Urinary bladder (tissue), 4 donors: Measurements from ENCODE around the gene OR4K17. TPM values are rescaled to one million over a fixed set of nuclear protein-coding genes. Genes with fewer than 3 reads are reported as not detected.
"Not testable (repeated sequence)": the region's sequence is repeated elsewhere in the genome, so short reads cannot be mapped to it uniquely, and the experiment has no call there.

ENCODE experiments used
- DNase-seq: peaks from one replicate; pipeline ENCODE4 v3.0.0-alpha.2; 2015; ENCODE audit errors: extremely low spot score
- H3K27ac ChIP-seq: one replicate; pipeline ENCODE4 v1.5.1; 2013; ENCODE audit warnings: low read depth, mild to moderate bottlenecking, moderate library complexity
- H3K36me3 ChIP-seq: one replicate; pipeline ENCODE4 v1.6.1; 2013; ENCODE audit warnings: mild to moderate bottlenecking, moderate library complexity; ENCODE audit not compliant: insufficient read depth
- H3K4me1 ChIP-seq: one replicate; pipeline ENCODE4 v1.6.1; 2013; ENCODE audit warnings: mild to moderate bottlenecking, moderate library complexity; ENCODE audit not compliant: insufficient read depth
- H3K4me3 ChIP-seq: one replicate; pipeline ENCODE4 v1.5.1; 2013; ENCODE audit warnings: low read depth, low read length
- WGBS: extraction: QIAGEN DNeasy Blood & Tissue Kit; methylation state at CpG from one replicate; pipeline ENCODE4 v1.1.7; 2013; 5-methylcytosine and 5-hydroxymethylcytosine counted together
- polyA plus RNA-seq: library from polyadenylated mRNA; stranded (reverse); fragments of 200-250 nt; gene quantifications from one replicate; pipeline ENCODE4 v1.2.3, GENCODE V29; 2013
- total RNA-seq: library from RNA; depleted of rRNA; stranded (reverse); fragments of >200 nt; gene quantifications from one replicate; pipeline ENCODE4 v1.2.3, GENCODE V29; 2014
- donor health status: healthy with polysubstance abuse.
- donor health status: healthy.

Gene OR4K17
- total RNA-seq (not detected), polyA plus RNA-seq (not detected)

DNA sequence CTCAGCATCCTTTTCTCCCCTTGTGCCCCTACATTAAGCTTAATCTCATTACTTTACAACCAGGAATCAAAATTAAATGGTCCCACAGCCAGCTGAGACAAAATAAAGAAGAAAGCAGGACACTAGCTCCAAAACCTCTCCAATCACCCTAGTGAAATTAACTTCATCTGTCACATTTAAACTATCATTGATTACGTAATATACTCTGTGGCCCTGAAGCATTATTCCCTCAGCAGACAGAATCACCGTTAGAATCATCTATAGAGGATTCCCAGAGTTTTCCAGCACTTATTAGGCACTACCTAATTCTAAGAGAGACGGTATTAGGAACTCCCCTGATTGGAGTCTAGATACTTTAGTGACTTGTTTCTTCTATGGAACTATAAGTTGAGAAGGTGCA is at the start of gene OR4K17:
Gene OR4K17 (plus strand): TSS at position 302 of the 400 bp plus-strand sequence. CDS start 6,761 bp downstream, outside the sequence.
- no peak within 1 kb of the TSS for H3K27ac ChIP-seq

DNA sequence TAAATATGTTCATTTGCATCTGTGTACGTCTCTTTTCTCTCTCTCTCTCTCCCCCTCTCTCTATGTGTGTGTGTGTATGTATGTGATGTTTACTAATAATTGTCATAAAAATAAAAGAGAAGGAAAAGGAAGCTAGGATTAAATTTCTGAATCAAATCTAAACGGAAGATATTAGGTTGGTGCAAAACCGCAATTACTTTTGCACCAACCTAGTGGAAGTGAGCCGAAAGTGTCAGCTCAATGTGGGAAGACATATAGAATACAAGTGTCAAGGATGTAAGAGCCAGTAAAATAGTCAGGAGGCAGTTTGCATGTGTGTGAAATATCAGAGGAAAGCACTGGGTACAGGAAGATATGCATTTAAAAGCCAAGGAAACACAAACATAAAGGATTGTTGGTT is 18.5 kb upstream of the OR4K17 start:
- Histone ChIP-seq H3K4me1 (no peaks in the 10 kb centered on the region), H3K27ac (no peak overlapping the region), H3K4me3 (no peak overlapping the region), H3K36me3 (no peaks in the 10 kb centered on the region)
- 40% methylated on average over 4 of the region's 4 CpGs for WGBS
- no peak for DNase-seq

More for the DNA sequence above, at the start of gene OR4K17:
- no peak for DNase-seq
- no peak within 1 kb of the TSS for H3K4me3 ChIP-seq
- no peaks in the 10 kb centered on the region for H3K4me1 ChIP-seq
- H3K36me3 ChIP-seq: no peaks in the 10 kb centered on the region
- 54% methylated on average over 3 of the region's 3 CpGs for WGBS

DNA sequence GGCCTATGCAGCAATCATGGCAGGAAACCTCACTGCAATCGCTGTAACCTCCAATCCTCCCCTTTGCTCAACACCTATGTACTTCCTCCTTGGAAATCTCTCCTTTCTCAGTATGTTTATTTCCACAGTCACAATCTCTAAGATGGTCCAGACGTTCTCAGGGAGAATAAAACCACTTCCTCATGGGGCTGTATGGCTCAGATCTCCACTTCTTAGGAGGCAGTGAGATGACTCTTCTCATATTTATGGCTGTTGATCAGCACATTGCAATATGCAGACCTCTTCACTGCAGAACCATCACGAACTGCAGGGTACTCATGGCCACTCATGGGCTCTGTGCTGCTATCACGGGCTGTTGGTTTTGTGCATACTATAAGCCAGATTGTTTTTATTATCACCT is 17.1 kb upstream of the OR4K17 start:
- H3K36me3 ChIP-seq: no peaks in the 10 kb centered on the region
- WGBS: 26% methylated on average over 4 of the region's 4 CpGs
- no peak overlapping the region for H3K27ac ChIP-seq
- DNase-seq: no peak
- no peaks in the 10 kb centered on the region for H3K4me1 ChIP-seq
- no peak overlapping the region for H3K4me3 ChIP-seq

DNA sequence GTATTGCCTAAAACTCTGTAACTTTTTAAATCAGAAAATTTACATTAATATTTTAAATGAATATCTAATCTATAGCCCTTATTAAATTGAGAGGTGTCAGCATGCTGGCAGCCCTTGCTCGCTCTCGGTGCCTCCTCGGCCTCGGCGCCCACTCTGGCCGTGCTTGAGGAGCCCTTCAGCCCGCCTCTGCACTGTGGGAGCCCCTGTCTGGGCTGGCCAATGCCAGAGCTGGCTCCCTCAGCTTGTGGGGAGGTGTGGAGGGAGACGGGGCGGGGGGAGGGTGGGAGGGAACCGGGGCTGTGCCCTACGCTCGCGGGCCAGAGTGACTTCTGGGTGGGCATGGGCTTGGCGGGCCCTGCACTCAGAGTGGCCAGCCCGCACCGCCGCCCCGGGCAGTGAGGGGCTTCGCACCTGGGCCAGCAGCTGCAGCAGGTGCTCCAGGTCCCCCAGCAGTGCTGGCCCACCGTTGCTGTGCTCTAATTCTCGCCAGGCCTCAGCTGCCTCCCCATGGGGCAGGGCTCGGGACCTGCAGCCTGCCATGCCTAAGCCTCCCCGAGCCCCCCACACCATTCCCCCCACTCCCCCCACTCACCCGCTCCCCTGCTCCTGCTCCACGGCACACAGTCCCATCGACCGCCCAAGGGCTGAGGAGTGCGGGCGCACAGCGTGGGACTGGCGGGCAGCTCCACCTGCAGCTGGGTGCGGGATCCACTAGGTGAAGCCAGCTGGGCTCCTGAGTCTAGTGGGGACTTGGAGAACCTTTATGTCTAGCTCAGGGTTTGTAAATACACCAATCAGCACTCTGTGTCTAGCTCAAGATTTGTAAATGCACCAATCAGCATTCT is 11.4 kb upstream of the OR4K17 start:
- 88% methylated on average over 32 of the region's 32 CpGs for WGBS
- H3K27ac ChIP-seq, H3K4me1 ChIP-seq, H3K4me3 ChIP-seq, H3K36me3 ChIP-seq, DNase-seq: not testable (repeated sequence)

DNA sequence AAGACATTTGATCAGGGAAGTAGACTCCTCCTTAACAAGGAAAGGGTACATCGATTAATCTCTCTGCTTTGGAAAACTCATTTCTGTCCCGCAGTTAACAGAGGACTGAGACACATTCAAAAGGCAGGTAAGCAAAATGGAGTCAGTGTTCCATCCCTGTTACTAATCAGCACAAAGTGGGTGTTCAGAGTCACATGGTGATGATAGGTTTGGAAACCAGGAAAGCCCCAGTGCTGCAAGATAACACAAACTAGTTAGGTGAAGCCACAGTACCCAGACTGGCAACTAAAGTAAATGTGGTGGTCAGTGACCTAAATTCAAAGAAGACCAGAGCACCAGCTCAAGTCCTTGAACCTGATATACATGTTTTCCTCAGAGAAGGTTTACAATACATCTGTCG is 1.8 kb downstream of the OR4K17 start:
- Histone ChIP-seq H3K4me3 (no peak overlapping the region), H3K4me1 (no peaks in the 10 kb centered on the region), H3K36me3 (no peaks in the 10 kb centered on the region), H3K27ac (no peak overlapping the region)
- WGBS: 66% methylated on average over 3 of the region's 3 CpGs
- no peak for DNase-seq

- no peaks in the 10 kb centered on the region for H3K36me3 ChIP-seq
- no peaks in the 10 kb centered on the region for H3K4me1 ChIP-seq
- H3K27ac ChIP-seq: no peak overlapping the region
- DNase-seq: no peak
- no peak overlapping the region for H3K4me3 ChIP-seq
- 41% methylated on average over 1 of the region's 1 CpG for WGBS
Measured at GRCh38 chr14:20116748-20117147, 6.2 kb downstream of the OR4K17 start.

- Histone ChIP-seq H3K4me3 (no peak overlapping the region), H3K36me3 (no peaks in the 10 kb centered on the region), H3K4me1 (no peaks in the 10 kb centered on the region), H3K27ac (no peak overlapping the region)
- DNase-seq: no peak
- 79% methylated on average over 5 of the region's 5 CpGs for WGBS
Measured at GRCh38 chr14:20118795-20119194, 8.3 kb downstream of the OR4K17 start.

DNA sequence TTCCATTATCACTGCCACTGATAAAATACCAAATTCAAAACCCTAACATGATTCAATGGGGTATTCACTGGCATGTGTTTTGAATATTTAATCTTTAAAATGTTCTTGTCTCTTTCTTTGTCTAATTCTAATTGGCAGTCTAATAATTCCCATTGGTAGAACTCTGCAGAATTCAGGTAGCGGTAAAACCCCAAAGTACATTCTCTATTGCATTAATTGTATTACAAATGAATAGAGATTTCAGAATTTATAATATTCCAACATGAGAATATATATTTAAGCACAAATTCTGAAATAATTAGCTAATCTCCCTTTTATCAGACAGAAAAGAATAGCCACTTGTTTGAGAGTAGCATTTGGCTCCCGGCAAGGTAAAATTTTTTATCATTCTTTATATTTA is 28.0 kb downstream of the OR4K17 start, which contains the start of gene OR4N5:
Gene OR4N5 (plus strand): TSS at position 301 of the 400 bp plus-strand sequence. CDS start 4,916 bp downstream, outside the sequence.
- Histone ChIP-seq H3K4me1 (no peaks in the 10 kb centered on the region), H3K36me3 (no peaks in the 10 kb centered on the region), H3K27ac (no peak within 1 kb of the TSS), H3K4me3 (no peak within 1 kb of the TSS)
- no peak for DNase-seq
- 85% methylated on average over 2 of the region's 2 CpGs for WGBS

DNA sequence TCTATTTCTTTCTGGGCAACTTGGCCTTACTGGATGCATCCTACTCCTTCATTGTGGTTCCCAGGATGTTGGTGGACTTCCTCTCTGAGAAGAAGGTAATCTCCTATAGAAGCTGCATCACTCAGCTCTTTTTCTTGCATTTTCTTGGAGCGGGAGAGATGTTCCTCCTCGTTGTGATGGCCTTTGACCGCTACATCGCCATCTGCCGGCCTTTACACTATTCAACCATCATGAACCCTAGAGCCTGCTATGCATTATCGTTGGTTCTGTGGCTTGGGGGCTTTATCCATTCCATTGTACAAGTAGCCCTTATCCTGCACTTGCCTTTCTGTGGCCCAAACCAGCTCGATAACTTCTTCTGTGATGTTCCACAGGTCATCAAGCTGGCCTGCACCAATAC is 33.4 kb downstream of the OR4K17 start:
- WGBS: 27% methylated on average over 7 of the region's 7 CpGs
- no peak for DNase-seq
- no peaks in the 10 kb centered on the region for H3K4me1 ChIP-seq
- no peaks in the 10 kb centered on the region for H3K36me3 ChIP-seq
- H3K27ac ChIP-seq: no peak overlapping the region
- no peak overlapping the region for H3K4me3 ChIP-seq

DNA sequence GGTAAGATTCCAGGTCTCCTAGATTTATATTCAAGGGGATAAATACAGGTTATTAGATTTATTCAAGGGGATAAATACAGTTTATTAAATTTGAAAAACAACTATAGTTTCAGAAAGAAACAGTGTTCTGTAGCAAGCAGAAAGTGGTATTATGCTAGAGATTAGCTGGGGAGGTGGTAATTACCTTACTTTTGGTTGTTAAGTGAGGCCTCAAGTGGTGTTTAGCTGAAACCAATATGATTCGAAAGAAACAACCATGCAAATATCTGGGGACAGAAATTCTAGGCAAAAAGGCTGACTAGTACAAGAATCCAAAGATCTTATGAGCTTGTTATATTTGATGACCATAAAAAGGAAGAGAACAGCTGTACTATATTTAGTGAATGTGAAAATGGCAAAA is 34.3 kb downstream of the OR4K17 start:
- H3K36me3 ChIP-seq: no peaks in the 10 kb centered on the region
- WGBS: 51% methylated on average over 1 of the region's 1 CpG

GRCh38 chr14:20164462-20164861 is 53.9 kb downstream of the OR4K17 start:
- no peak overlapping the region for H3K27ac ChIP-seq
- H3K4me3 ChIP-seq: no peak overlapping the region
- H3K4me1 ChIP-seq: no peaks in the 10 kb centered on the region
- no peak for DNase-seq
- no peaks in the 10 kb centered on the region for H3K36me3 ChIP-seq

More for the DNA sequence above, 34.3 kb downstream of the OR4K17 start:
- no peak overlapping the region for H3K27ac ChIP-seq
- no peak overlapping the region for H3K4me3 ChIP-seq
- no peak for DNase-seq
- H3K4me1 ChIP-seq: no peaks in the 10 kb centered on the region

- no peaks in the 10 kb centered on the region for H3K36me3 ChIP-seq
- H3K4me1 ChIP-seq: no peaks in the 10 kb centered on the region
- no peak for DNase-seq
- no peak overlapping the region for H3K4me3 ChIP-seq
- no peak overlapping the region for H3K27ac ChIP-seq
Measured at GRCh38 chr14:20167091-20167490, 56.6 kb downstream of the OR4K17 start.

DNA sequence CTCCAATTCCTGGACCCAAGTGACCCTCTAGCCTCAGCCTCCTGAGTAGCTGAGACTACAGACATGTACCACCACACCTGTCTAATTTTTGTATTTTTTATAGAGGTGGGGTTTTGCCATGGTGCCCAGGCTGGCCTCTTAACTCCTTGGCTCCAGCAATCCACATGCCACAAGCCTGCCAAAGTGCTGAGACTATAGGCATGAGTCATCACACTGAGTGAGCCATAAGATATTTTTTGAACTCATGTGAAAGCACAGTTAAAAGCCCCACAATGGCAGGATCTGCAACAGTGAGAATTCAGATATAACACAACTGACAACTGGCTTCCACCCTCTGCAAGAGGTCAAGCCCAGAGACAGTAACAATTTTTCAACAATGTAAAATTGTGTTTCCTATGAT is 59.3 kb downstream of the OR4K17 start:
- DNase-seq, H3K4me1 ChIP-seq, H3K36me3 ChIP-seq, H3K27ac ChIP-seq, H3K4me3 ChIP-seq: not testable (repeated sequence)
